GM18526 (cell line): ENCODE results near the gene CDCA8.

Source experiments
- POLR2A ChIP-seq: IDR thresholded peaks from 3 replicates; pipeline ENCODE4 v1.6.1; 2011; ENCODE audit not compliant: insufficient read length; ENCODE audit errors: extremely low read depth

The CDCA8 gene

GRCh38 chr1:37663426-37664000, 28.8 kb upstream of the CDCA8 start:
- no peak for TF ChIP-seq POLR2A

- TF ChIP-seq POLR2A, result no peak
Observed at GRCh38 chr1:37666241-37666867, 26.0 kb upstream of the CDCA8 start.

- TF ChIP-seq POLR2A, result no peak
Observed at GRCh38 chr1:37667023-37667671, 25.2 kb upstream of the CDCA8 start.

GRCh38 chr1:37670133-37670532, 22.2 kb upstream of the CDCA8 start:
- no peak for TF ChIP-seq POLR2A

GRCh38 chr1:37671261-37671660, 21.1 kb upstream of the CDCA8 start:
- no peak for TF ChIP-seq POLR2A

GRCh38 chr1:37672136-37672870, 20.0 kb upstream of the CDCA8 start:
- TF ChIP-seq POLR2A, result no peak

- no peak for TF ChIP-seq POLR2A
Observed at GRCh38 chr1:37673920-37674319, 18.4 kb upstream of the CDCA8 start.

- TF ChIP-seq POLR2A, result peak; percentile 31
Observed at GRCh38 chr1:37676281-37677142, 15.8 kb upstream of the CDCA8 start.

- TF ChIP-seq POLR2A, result no peak
Observed at GRCh38 chr1:37677143-37677439, 15.2 kb upstream of the CDCA8 start.

GRCh38 chr1:37677808-37678207, 14.5 kb upstream of the CDCA8 start:
- TF ChIP-seq POLR2A, result no peak

GRCh38 chr1:37680933-37681332, 11.4 kb upstream of the CDCA8 start:
- TF ChIP-seq POLR2A, result no peak

- no peak for TF ChIP-seq POLR2A
Observed at GRCh38 chr1:37682334-37682987, 9.9 kb upstream of the CDCA8 start.

- no peak for TF ChIP-seq POLR2A
Observed at GRCh38 chr1:37685722-37686121, 6.6 kb upstream of the CDCA8 start.

GRCh38 chr1:37688926-37689325, 3.4 kb upstream of the CDCA8 start:
- no peak for TF ChIP-seq POLR2A
